Osteoblast (primary cell): Measurements from ENCODE around the gene CMIP. TPM values are rescaled to one million over a fixed set of nuclear protein-coding genes. Genes with fewer than 3 reads are reported as not detected.

Experiments used
- DNase-seq: peaks from one replicate; pipeline ENCODE4 v3.0.0; 2011; ENCODE audit warnings: low spot score, mixed read lengths; ENCODE audit not compliant: insufficient read length; ENCODE audit errors: missing footprints
- H2AFZ ChIP-seq: 2 replicates; pipeline ENCODE4 v1.6.0; 2011; ENCODE audit warnings: mild to moderate bottlenecking, low read length
- H3K27ac ChIP-seq: 2 replicates; pipeline ENCODE4 v1.5.1; 2011; ENCODE audit warnings: mild to moderate bottlenecking, low read depth, low read length, moderate library complexity
- H3K27me3 ChIP-seq: 2 replicates; pipeline ENCODE4 v1.6.0; 2012; ENCODE audit warnings: mild to moderate bottlenecking, control low read depth, inconsistent platforms, low read length, moderate library complexity; ENCODE audit not compliant: insufficient read depth
- H3K36me3 ChIP-seq: 2 replicates; pipeline ENCODE4 v1.5.1; 2011; ENCODE audit warnings: mild to moderate bottlenecking, low read length, control low read depth, moderate library complexity; ENCODE audit not compliant: insufficient read depth
- H3K4me1 ChIP-seq: 2 replicates; pipeline ENCODE4 v1.5.1; 2011; ENCODE audit warnings: mild to moderate bottlenecking, low read length, control low read depth, moderate library complexity; ENCODE audit not compliant: insufficient read depth
- H3K4me2 ChIP-seq: 2 replicates; pipeline ENCODE4 v1.6.0; 2011; ENCODE audit warnings: mild to moderate bottlenecking, low read length; ENCODE audit not compliant: insufficient read depth
- H3K4me3 ChIP-seq: fragments of 200-600 bp; sonication (generic); 3 replicates; pipeline ENCODE4 v1.5.1; 2012; ENCODE audit warnings: mild to moderate bottlenecking, low read length, inconsistent platforms; ENCODE audit not compliant: insufficient read depth
- H3K79me2 ChIP-seq: 2 replicates; pipeline ENCODE4 v1.6.0; 2012; ENCODE audit warnings: mild to moderate bottlenecking, low read length, control low read depth, inconsistent platforms; ENCODE audit not compliant: insufficient read depth
- H3K9me3 ChIP-seq: 2 replicates; pipeline ENCODE4 v1.5.1; 2011; ENCODE audit warnings: low read depth, low read length, control low read depth
- H4K20me1 ChIP-seq: 2 replicates; pipeline ENCODE4 v1.6.0; 2012; ENCODE audit warnings: mild to moderate bottlenecking, low read length, control low read depth; ENCODE audit not compliant: insufficient read depth
- total RNA-seq: library from RNA; depleted of rRNA; stranded (reverse); fragments of >200 nt; gene quantifications from 2 replicates; pipeline ENCODE4 v1.2.3, GENCODE V29; 2012
- TF ChIP-seq, protein P1 (sequence below): IDR thresholded peaks from 2 replicates; pipeline ENCODE4 v1.5.1; 2011; ENCODE audit warnings: mild to moderate bottlenecking, low read depth, low read length, moderate library complexity; ENCODE audit errors: extremely low read depth

The CMIP gene
- total RNA-seq, 1 donor = 8.3 TPM

DNA sequence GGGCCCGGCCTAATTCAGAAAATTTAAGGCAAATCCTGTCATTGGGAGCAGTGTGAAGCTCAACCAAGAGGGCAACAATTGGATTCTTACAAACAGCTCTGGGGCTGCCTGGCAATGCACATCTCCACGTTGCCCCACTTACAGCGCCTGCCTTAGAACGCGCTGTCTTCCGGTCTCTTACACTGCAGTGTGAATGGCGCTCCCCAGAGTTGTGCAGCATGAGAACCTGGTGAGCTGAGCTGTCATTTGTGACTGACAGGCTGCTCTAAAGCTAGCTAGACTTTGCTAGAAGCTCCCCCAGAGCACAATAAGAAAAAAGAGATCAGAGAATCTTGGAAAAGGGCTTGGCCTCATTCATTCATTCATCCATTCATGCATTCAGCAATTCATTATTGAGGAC lies 270.0 kb downstream of the CMIP start:
- TF ChIP-seq, protein P1, sequence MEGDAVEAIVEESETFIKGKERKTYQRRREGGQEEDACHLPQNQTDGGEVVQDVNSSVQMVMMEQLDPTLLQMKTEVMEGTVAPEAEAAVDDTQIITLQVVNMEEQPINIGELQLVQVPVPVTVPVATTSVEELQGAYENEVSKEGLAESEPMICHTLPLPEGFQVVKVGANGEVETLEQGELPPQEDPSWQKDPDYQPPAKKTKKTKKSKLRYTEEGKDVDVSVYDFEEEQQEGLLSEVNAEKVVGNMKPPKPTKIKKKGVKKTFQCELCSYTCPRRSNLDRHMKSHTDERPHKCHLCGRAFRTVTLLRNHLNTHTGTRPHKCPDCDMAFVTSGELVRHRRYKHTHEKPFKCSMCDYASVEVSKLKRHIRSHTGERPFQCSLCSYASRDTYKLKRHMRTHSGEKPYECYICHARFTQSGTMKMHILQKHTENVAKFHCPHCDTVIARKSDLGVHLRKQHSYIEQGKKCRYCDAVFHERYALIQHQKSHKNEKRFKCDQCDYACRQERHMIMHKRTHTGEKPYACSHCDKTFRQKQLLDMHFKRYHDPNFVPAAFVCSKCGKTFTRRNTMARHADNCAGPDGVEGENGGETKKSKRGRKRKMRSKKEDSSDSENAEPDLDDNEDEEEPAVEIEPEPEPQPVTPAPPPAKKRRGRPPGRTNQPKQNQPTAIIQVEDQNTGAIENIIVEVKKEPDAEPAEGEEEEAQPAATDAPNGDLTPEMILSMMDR = no peak
- H3K4me3 ChIP-seq = no peak overlapping the region

DNA sequence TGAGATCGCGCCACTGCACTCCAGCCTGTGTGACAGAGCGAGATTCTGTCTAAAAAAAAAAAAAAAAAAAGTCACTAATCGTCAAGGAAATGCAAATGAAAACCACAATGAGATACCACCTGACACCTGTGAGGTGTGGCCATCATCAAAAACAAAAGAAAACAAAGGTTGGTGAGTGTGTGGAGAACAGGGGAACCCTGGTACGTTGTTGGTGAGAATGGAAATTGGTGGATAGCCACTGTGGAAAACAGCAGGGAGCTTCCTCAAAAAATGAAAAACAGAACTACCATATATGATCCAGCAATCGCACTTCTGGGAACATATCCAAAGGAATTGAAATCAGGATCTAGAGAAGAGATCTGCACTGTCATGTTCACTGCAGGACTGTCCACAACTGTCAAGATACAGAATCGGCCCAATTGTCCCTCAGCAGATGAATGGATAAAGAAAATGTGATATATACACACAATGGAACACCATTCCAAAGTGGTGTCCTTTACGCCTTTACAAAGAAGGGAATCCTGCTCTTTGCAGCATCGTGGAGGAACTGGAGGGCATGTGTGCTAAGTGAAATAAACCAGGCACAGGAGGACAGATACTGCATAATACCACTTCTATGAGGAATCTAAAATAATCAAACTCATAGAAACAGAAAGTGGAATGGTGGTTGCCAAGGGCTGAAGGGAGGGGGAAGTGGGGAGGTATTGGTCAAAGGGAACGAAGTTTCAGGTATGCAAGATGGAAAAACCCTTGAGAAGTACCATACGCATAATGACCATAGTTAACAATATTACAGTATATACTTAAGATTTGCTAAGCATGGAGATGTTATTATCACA lies 271.0 kb downstream of the CMIP start:
- Histone ChIP-seq H2AFZ (no peak overlapping the region), H3K4me3 (no peak overlapping the region), H3K27me3 (no peaks in the 10 kb centered on the region), H3K4me1 (peaks cover 12% of the 10 kb centered on the region), H3K4me2 (no peak overlapping the region), H4K20me1 (peaks cover 3% of the 10 kb centered on the region), H3K79me2 (no peaks in the 10 kb centered on the region), H3K27ac (no peak overlapping the region), H3K9me3 (no peaks in the 10 kb centered on the region), H3K36me3 (peaks cover 1% of the 10 kb centered on the region)
- no peak for DNase-seq
- TF ChIP-seq, protein P1 = no peak

More for the DNA sequence above, 270.0 kb downstream of the CMIP start:
- H3K4me2 ChIP-seq = no peak overlapping the region
- peaks cover 3% of the 10 kb centered on the region for H4K20me1 ChIP-seq
- peaks cover 2% of the 10 kb centered on the region for H3K36me3 ChIP-seq
- no peaks in the 10 kb centered on the region for H3K27me3 ChIP-seq
- H3K27ac ChIP-seq = no peak overlapping the region
- no peak for DNase-seq
- H3K9me3 ChIP-seq = no peaks in the 10 kb centered on the region
- H2AFZ ChIP-seq = no peak overlapping the region
- no peaks in the 10 kb centered on the region for H3K79me2 ChIP-seq
- H3K4me1 ChIP-seq = peaks cover 12% of the 10 kb centered on the region

DNA sequence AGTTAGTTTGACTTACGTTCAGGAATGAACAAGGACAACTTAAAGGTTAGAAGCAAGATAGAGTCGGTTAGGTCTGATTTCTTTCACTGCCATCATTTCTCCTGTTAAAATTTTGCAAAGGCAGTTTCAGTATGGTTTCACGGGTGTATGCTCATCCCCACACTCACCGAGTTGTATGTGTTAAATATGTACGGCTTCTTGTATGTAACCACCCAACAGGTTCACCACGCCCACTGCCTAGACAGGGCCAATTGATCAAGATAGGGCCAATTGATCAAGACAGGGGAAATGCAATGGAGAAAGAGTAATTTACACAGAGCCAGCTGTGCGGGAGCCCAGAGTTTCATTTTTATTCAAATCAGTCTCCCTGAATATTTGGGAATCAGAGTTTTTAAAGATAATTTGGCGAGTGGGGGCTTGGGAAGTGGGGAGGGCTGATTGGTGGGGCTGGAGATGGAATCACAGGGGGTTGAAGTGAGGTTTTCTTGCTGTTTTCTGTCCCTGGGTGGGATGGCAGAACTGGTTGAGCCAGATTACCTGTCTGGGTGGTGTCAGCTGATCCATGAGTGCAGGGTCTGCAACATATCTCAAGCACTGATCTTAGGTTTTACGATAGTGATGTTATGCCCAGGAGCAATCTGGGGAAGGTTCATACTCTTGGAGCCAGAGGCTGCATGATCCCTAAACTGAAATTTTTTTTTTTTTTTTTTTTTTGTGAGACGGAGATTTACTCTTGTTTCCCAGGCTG lies 272.0 kb downstream of the CMIP start:
- no peak for DNase-seq
- TF ChIP-seq, protein P1 = no peak
- H3K4me3 ChIP-seq = no peak overlapping the region
- no peak overlapping the region for H3K4me2 ChIP-seq
- H3K4me1 ChIP-seq = peaks cover 5% of the 10 kb centered on the region
- H3K9me3 ChIP-seq = no peaks in the 10 kb centered on the region
- H3K36me3 ChIP-seq = no peaks in the 10 kb centered on the region
- peaks cover 3% of the 10 kb centered on the region for H4K20me1 ChIP-seq
- H3K27ac ChIP-seq = no peak overlapping the region
- H3K79me2 ChIP-seq = no peaks in the 10 kb centered on the region
- H2AFZ ChIP-seq = no peak overlapping the region
- H3K27me3 ChIP-seq = no peaks in the 10 kb centered on the region

DNA sequence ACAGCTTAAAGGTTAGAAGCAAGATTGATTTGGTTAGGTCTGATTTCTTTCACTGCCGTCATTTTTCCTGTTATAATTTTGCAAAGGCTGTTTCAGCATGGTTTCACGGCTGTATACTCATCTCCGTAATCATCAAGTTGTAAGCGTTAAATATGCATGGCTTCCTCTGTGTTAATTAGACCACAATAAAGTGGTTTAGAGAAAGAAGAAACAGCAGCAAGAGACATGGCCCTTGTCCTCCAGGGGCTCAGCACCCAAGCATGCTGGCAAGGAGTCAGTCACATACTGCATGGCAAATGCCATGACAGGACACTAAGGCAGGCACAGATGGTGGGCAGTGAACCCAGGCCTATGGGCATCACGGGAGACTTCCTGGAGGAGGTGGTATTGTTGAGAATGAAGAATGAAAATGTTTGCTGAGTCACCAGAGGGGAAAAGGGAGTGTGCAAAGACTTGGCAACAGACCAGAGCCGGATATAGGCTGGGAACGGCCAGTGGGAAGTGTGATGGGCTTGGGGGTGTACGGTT lies 273.1 kb downstream of the CMIP start:
- Histone ChIP-seq H3K27ac (no peak overlapping the region), H3K27me3 (no peaks in the 10 kb centered on the region), H3K79me2 (no peaks in the 10 kb centered on the region), H3K4me3 (no peak overlapping the region), H3K4me1 (no peaks in the 10 kb centered on the region), H3K36me3 (no peaks in the 10 kb centered on the region), H3K9me3 (no peaks in the 10 kb centered on the region), H2AFZ (no peak overlapping the region), H4K20me1 (no peaks in the 10 kb centered on the region), H3K4me2 (no peak overlapping the region)
- TF ChIP-seq, protein P1 = no peak
- DNase-seq = no peak
